ENCODE data around the gene SPNS1.

The SPNS1 gene

DNA sequence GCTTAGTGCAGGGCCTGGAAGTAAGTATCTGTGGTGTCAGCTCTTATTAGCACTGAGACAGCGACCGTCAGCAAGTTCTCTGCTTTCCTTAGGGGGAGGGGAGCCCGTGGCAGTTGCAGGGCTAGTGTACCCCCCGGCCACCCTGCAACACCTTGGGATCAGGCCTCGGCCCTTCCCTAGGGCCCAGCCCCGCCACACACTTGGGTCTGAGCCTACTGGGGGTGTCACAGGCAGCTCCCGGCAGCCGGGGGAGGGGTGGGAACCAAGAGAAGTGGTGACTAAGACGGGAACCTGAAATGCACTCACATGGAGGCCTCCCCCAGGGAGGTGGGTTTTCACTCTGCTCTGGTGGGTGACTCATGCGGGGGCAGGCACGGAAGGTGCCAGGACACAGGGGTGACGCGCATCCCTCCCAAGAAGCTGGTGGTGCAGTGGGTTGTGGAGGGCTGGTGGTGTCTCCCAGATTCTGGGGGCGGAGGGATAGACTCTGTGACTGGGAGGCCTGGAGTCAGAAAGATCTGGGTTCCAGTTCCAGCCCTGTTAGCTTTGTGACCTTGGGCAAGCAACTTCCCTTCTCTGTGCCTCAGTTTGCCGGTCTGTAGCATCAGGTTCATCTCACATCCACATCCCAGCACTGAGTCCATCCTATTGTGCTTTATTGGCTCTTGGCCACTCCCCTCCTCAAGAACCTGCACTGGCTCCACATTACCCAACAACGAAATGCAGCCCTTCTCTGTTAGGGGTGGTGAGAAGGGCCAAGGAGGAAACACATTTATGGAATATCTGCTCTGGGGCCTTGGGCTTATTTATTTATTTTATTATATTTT lies 54.8 kb downstream of the SPNS1 start:
- no peaks in the 10 kb centered on the region for H3K4me1 Mint-ChIP-seq
- no peak overlapping the region for H3K4me3 Mint-ChIP-seq
- no peaks in the 10 kb centered on the region for H3K36me3 Mint-ChIP-seq (ENCODE audit: low read depth)
- TF ChIP-seq, protein P1, sequence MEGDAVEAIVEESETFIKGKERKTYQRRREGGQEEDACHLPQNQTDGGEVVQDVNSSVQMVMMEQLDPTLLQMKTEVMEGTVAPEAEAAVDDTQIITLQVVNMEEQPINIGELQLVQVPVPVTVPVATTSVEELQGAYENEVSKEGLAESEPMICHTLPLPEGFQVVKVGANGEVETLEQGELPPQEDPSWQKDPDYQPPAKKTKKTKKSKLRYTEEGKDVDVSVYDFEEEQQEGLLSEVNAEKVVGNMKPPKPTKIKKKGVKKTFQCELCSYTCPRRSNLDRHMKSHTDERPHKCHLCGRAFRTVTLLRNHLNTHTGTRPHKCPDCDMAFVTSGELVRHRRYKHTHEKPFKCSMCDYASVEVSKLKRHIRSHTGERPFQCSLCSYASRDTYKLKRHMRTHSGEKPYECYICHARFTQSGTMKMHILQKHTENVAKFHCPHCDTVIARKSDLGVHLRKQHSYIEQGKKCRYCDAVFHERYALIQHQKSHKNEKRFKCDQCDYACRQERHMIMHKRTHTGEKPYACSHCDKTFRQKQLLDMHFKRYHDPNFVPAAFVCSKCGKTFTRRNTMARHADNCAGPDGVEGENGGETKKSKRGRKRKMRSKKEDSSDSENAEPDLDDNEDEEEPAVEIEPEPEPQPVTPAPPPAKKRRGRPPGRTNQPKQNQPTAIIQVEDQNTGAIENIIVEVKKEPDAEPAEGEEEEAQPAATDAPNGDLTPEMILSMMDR (IDR thresholded peaks at IDR 0.05; ENCODE audit: unreplicated experiment in 3 of 3), result no peak
- peaks cover 4% of the 10 kb centered on the region for H3K27me3 Mint-ChIP-seq (ENCODE audit: low read depth)
- H3K27ac Mint-ChIP-seq, result peak overlapping the region in 2 of 3 experiments; percentile 30 to 37
- H3K9me3 Mint-ChIP-seq, result no peaks in the 10 kb centered on the region

- TF ChIP-seq, protein P1 (IDR thresholded peaks at IDR 0.05; ENCODE audit: unreplicated experiment in 3 of 3), result no peak
- no peaks in the 10 kb centered on the region for H3K4me1 Mint-ChIP-seq
- no peaks in the 10 kb centered on the region for H3K9me3 Mint-ChIP-seq
- H3K4me3 Mint-ChIP-seq, result no peak overlapping the region
- H3K27me3 Mint-ChIP-seq (ENCODE audit: low read depth), result peaks cover 4% of the 10 kb centered on the region
- H3K36me3 Mint-ChIP-seq (ENCODE audit: low read depth), result no peaks in the 10 kb centered on the region
- no peak overlapping the region for H3K27ac Mint-ChIP-seq
Observed at GRCh38 chr16:29030086-29030840, 55.7 kb downstream of the SPNS1 start.

All from nephron (organoid).